Measurements from ENCODE around the gene BRIX1. TPM values are rescaled to one million over a fixed set of nuclear protein-coding genes. Genes with fewer than 3 reads are reported as not detected.

The BRIX1 gene
- total and polyA plus RNA-seq, 2 of the 4 experiments (the other 2 are of a cell fraction) = 15.1 to 26.1 TPM

GRCh38 chr5:34941936-34942335, 26.4 kb downstream of the BRIX1 start:
- Histone ChIP-seq H2BK120ac (ENCODE audit: low read depth, low read length) (no peak overlapping the region), H3K36me3 (ENCODE audit: control insufficient read depth, insufficient read depth, low read length) (peaks cover 46% of the 10 kb centered on the region), H3K9me3 (ENCODE audit: control insufficient read depth, insufficient read depth, low read length) (no peaks in the 10 kb centered on the region), H2AFZ (replicated peaks; ENCODE audit: low read length, poor library complexity) (no peak overlapping the region), H3K4ac (ENCODE audit: low read depth, low read length) (no peak overlapping the region), H2AK9ac (replicated peaks; ENCODE audit: low read depth, low read length, poor library complexity) (no peak overlapping the region), H3K4me3 (ENCODE audit: insufficient read depth, low read depth, low read length) (no peak overlapping the region), H2BK15ac (ENCODE audit: low read depth, low read length) (no peak overlapping the region), H3K27me3 (ENCODE audit: control insufficient read depth, insufficient read depth, low read length) (no peaks in the 10 kb centered on the region), H4K8ac (ENCODE audit: low read depth in 2 of 2, low read length in 2 of 2) (no peak overlapping the region), H2BK5ac (ENCODE audit: low read depth, low read length, poor library complexity, severe bottlenecking) (no peak overlapping the region), H3K9me1 (ENCODE audit: insufficient read depth, low read length) (no peaks in the 10 kb centered on the region), H4K5ac (ENCODE audit: low read depth, low read length) (no peak overlapping the region), H3K23ac (ENCODE audit: low read depth, low read length) (no peak overlapping the region), H3K18ac (ENCODE audit: low read depth, low read length) (no peak overlapping the region), H4K20me1 (ENCODE audit: insufficient read depth, low read length) (no peaks in the 10 kb centered on the region), H3K27ac (ENCODE audit: insufficient read depth, low read length) (no peak overlapping the region), H4K91ac (ENCODE audit: insufficient read depth, low read depth, low read length) (no peak overlapping the region), H3K14ac (replicated peaks; ENCODE audit: low read depth, low read length) (no peak overlapping the region), H3K79me1 (ENCODE audit: low read depth in 1 of 2, low read length in 2 of 2) (peaks cover 4% of the 10 kb centered on the region in 2 experiments; a peak in 2 of 4 replicates), H2BK20ac (ENCODE audit: low read depth, low read length) (no peak overlapping the region), H3K4me2 (ENCODE audit: low read depth, low read length) (no peak overlapping the region), H3K4me1 (ENCODE audit: control insufficient read depth, insufficient read depth, low read length) (no peaks in the 10 kb centered on the region), H2AK5ac (ENCODE audit: low read depth, low read length) (no peak overlapping the region), H3K56ac (ENCODE audit: extremely low read depth, insufficient read depth, low read length) (no peak overlapping the region), H3K9ac (ENCODE audit: low read depth, low read length) (no peak overlapping the region)
- POLR2A ChIA-PET (ENCODE audit: unreplicated experiment) = no interaction called here
- 100% methylated on average over 1 of the region's 3 CpGs; no CpG with 5 or more reads in 1 of the 2 experiments for WGBS, 2 experiments (ENCODE audit: extremely low coverage in 2 of 2, insufficient read length in 1 of 2)
- ATAC-seq (ENCODE audit: low read depth) (no peak), DNase-seq (no peak)
- in situ Hi-C loops (cut with MboI; ENCODE audit: low sequenced_read_pairs) (no loop called here), intact Hi-C loops (cut with micrococcal nuclease) (no loop called here), dilution Hi-C loops (cut with HindIII; ENCODE audit: low sequenced_read_pairs, unreplicated experiment) (no loop called here)
- BruUV-seq (replicated peaks) = no TSS peak
- TF ChIP-seq RAD21 (IDR thresholded peaks at IDR 0.05; ENCODE audit: low read length) (no peak), MAZ (IDR thresholded peaks at IDR 0.05; ENCODE audit: borderline replicate concordance, low read depth, low read length) (no peak), MXI1 (IDR thresholded peaks at IDR 0.05; ENCODE audit: borderline replicate concordance, low read depth, low read length) (no peak), CHD1 (IDR thresholded peaks at IDR 0.05; ENCODE audit: low read depth, low read length) (no peak), NFE2L2 (IDR thresholded peaks at IDR 0.05; ENCODE audit: low read depth, low read length) (no peak), USF2 (IDR thresholded peaks at IDR 0.05; ENCODE audit: low read depth, low read length) (no peak), RCOR1 (IDR thresholded peaks at IDR 0.05; ENCODE audit: insufficient replicate concordance, low read length) (no peak), SMC3 (IDR thresholded peaks at IDR 0.05; ENCODE audit: low read depth, low read length) (no peak), POLR2A (IDR thresholded peaks at IDR 0.05; ENCODE audit: low read depth, low read length) (no peak), RFX5 (IDR thresholded peaks at IDR 0.05; ENCODE audit: low read depth, low read length) (no peak), FOS (IDR thresholded peaks at IDR 0.05; ENCODE audit: low read depth, low read length) (no peak), MAFK (IDR thresholded peaks at IDR 0.05; ENCODE audit: low read depth, low read length) (no peak), BHLHE40 (IDR thresholded peaks at IDR 0.05; ENCODE audit: low read depth, low read length) (no peak), CEBPB (IDR thresholded peaks at IDR 0.05; ENCODE audit: low read depth, low read length) (no peak), CTCF (conservative IDR thresholded peaks at IDR 0.05; ENCODE audit: low read depth, low read length) (no peak)
- TF ChIP-seq, protein P1, sequence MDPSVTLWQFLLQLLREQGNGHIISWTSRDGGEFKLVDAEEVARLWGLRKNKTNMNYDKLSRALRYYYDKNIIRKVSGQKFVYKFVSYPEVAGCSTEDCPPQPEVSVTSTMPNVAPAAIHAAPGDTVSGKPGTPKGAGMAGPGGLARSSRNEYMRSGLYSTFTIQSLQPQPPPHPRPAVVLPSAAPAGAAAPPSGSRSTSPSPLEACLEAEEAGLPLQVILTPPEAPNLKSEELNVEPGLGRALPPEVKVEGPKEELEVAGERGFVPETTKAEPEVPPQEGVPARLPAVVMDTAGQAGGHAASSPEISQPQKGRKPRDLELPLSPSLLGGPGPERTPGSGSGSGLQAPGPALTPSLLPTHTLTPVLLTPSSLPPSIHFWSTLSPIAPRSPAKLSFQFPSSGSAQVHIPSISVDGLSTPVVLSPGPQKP (IDR thresholded peaks at IDR 0.05; ENCODE audit: borderline replicate concordance, low read depth, low read length) = no peak
- CTCF ChIA-PET = no interaction called here
